GM10248 (cell line): ENCODE data around the gene NDP.

Experiments
- CTCF ChIA-PET: fragments of 300-600 bp; sonication (Branson Sonifier 250); formaldehyde crosslinking; extraction: SDS; loops from one replicate; lab custom pipeline; 2021; ENCODE audit warnings: antibody characterized with exemption; lab: Yijun Ruan, JAX
- POLR2A ChIA-PET: fragments of 350-650 bp; sonication (Branson Sonifier 250); formaldehyde crosslinking; extraction: SDS; loops from one replicate; lab custom pipeline; 2020; ENCODE audit warnings: antibody characterized with exemption; lab: Yijun Ruan, JAX
- DNase-seq: peaks from one replicate; pipeline ENCODE4 v3.0.0; 2012; ENCODE audit errors: extremely low spot score
- CTCF ChIP-seq: IDR thresholded peaks from 2 replicates; pipeline ENCODE4 v1.5.1; 2012; ENCODE audit warnings: mild to moderate bottlenecking, low read depth; ENCODE audit errors: extremely low read depth, missing control alignments, control extremely low read depth

Gene NDP

GRCh38 chrX:43974741-43975465 lies 1.7 kb upstream of the NDP start:
- DNase-seq, result no peak
- CTCF ChIA-PET, result no interaction called here
- POLR2A ChIA-PET, result no interaction called here
- TF ChIP-seq CTCF, result no peak

GRCh38 chrX:43974100-43974475 lies 898 bp upstream of the NDP start:
- no peak for DNase-seq
- ChIA-PET POLR2A (no interaction called here), CTCF (no interaction called here)
- no peak for TF ChIP-seq CTCF

- TF ChIP-seq CTCF, result no peak
- no peak for DNase-seq
- POLR2A ChIA-PET, result no interaction called here
- CTCF ChIA-PET, result interaction anchor here (2.1 kb wide), 1 partner anchor 13 kb away, joined by 8 read pairs; no protein-coding TSS in a partner anchor
Observed at GRCh38 chrX:43971966-43972961, 926 bp downstream of the NDP start.

GRCh38 chrX:43970528-43970927 lies 2.7 kb downstream of the NDP start:
- TF ChIP-seq CTCF, result no peak
- POLR2A ChIA-PET, result no interaction called here
- CTCF ChIA-PET, result no interaction called here
- DNase-seq, result no peak

- POLR2A ChIA-PET, result no interaction called here
- CTCF ChIA-PET, result no interaction called here
- no peak for DNase-seq
- TF ChIP-seq CTCF, result no peak
Observed at GRCh38 chrX:43969504-43970501, 3.4 kb downstream of the NDP start.
